NCI-H146 treated with DMSO at 0.1 percent for 48 hours (cell line): ENCODE results near the gene DNMBP.
"Not testable (repeated sequence)": the region's sequence is repeated elsewhere in the genome, so short reads cannot be mapped to it uniquely, and the experiment has no call there.

Experiments used
- DNase-seq: peaks from one replicate; lab custom pipeline; 2025; ENCODE audit not compliant: unreplicated experiment; lab: John Stamatoyannopoulos, UW

The DNMBP gene

DNA sequence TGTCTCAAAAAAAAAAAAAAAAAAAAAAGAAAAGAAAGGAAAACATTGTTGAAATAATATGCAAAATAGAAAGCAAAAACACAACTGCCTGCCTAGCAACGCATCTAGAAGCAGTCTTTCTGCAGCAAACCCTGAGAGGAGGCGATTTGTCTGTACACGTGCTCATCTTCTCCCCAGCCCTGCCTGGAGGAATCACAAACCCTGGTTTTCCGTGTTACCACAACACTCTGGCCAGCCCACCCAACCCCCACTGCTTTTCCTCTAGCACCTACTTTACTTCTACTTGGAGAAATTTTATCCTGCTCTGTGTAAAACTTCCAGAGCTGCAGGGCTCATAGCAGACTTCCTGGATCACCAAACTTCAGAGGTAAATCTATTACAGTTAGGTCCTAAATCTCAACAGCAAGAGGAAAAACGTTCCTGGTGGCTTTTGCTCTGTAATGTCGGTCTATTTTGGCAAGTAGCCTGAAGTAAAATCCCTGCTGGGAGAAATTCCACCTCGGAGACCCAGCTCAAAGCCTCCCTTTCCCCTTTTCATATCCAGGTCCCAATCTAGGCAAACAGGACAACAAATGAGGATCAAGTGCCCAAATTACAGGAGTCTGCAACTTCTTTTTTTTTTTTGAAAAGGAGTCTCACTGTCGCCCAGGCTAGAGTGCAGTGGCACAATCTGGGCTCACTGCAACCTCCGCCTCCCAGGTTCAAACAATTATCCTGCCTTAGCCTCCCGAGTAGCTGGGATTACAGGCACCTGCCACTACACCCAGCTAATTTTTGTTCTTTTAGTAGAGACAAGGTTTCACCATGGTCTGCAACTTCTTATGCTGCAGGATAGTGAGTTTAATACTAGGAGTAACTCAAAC, 91.6 kb downstream of the DNMBP start:
- DNase-seq, result no peak

DNA sequence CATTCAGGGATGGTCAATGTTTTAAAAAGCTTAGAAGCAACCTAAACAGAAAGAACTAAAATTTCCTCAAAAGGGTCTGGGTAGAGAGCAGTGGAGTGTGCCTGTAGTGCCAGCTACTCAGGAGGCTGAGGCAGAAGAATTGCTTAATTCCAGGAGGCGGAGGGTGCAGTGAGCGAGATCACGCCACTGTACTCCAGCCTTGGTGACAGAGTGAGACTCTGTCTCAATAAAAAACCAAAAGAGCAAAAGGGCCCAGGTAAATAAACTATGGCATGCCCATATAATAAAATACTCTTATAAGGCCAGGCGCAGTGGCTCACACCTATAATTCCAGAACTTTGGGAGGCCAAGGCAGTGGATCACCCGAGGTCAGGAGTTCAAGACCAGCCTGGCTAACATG, 93.0 kb downstream of the DNMBP start:
- DNase-seq, result no peak

DNA sequence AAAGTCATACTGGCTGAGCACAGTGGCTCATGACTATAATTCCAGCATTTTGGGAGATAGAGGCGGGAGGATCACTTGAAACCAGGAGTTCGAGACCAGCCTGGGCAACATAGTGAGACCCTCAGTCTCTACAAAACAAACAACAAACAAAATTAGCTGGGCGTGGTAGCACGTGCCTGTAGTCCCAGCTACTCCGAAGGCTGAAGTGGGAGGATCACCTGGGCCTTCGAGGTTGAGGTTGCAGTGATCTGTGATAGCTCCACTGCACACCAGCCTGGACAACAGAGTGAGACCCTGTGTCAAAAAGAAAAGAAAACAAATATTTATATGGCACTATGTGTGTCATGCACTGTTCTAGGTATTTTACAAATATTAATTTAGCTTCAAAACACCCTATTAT, 94.3 kb downstream of the DNMBP start:
- no peak for DNase-seq

DNA sequence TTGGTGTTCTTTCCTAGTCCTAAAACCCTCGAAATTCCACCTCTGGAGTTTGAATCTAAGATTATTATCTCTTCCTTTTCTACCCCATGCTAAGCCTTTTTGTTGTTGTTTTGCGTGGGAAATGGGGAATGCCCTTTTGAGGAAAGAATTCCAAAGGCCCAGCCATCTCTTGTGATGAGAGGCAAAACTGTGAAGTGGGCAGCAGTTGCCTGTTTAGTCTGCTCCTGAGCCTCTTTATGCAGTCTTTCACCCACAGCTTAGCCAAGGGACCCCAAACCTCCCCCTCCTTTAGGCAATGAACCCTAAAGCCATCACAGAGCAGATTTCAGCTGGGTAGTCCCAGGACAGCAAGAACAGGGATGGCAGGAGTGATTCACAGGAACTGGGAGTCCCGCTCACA, 95.5 kb downstream of the DNMBP start:
- no peak for DNase-seq

- DNase-seq, result no peak
Observed at GRCh38 chr10:99913831-99914235, 95.9 kb downstream of the DNMBP start.

GRCh38 chr10:99912041-99912440, 97.7 kb downstream of the DNMBP start:
- no peak for DNase-seq

- DNase-seq, result no peak
Observed at GRCh38 chr10:99908512-99908911, 101.2 kb downstream of the DNMBP start.

DNA sequence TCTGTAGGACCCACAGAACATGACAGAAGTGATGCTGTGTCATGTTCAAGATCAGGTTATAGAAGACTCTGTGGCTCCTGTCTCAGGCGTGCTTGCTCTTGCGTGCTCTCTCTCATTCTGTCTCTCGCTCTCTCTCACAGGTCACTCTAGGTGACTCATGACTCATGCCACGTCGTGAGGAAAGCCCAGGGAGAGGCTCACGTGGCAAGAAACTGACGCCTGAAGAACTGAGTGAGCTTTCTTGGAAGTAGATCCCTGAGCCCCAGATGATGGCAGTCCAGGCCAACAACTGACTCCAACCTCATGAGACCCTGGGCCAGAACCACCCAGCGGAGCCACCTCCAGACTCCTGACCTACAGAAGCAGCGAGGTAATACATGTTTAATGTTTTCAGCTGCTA, 103.3 kb downstream of the DNMBP start:
- DNase-seq, result no peak

GRCh38 chr10:99905971-99906370, 103.8 kb downstream of the DNMBP start:
- DNase-seq, result no peak

DNA sequence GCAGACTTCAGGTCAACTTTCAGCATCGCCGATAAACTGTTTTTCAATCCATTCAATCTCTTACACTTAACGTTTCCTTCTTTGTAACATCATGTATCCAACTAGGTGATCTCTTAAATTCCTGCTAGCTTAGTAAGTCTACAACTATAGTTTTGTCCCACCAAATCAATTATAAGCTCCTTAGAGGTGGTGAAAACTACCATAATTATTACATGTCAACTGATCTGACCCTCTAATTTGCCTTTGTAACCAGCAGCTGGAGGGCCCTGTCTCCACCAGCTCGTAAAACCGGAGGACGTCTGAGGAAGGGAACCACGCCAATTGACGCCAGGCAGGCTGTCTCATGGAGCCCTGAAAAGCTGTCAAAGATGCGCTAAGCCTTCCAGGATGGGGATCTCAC, 113.9 kb downstream of the DNMBP start:
- no peak for DNase-seq

GRCh38 chr10:99895066-99895465, 114.7 kb downstream of the DNMBP start:
- DNase-seq, result not testable (repeated sequence)

GRCh38 chr10:99894613-99895012, 115.1 kb downstream of the DNMBP start:
- DNase-seq, result no peak

DNA sequence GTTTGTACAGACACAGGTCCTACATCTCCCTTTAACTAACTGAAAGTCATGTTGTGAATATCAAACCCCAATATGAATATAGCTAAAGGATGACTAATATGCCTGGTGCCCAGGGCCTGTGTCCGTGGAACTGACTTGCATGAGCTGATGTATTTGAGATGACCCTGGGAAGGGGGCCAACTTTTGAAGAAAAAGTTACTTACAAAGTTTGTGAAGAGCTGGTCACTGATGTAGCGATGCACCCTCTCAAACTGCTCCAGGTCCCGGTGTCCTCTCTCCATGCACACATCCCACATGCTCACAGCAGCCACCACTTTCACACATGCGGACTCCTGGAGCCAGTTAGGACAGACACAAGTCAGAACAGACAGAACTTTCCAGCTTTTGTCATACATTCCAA, 121.1 kb downstream of the DNMBP start:
- no peak for DNase-seq

GRCh38 chr10:99883523-99883922, 126.2 kb downstream of the DNMBP start:
- DNase-seq, result no peak

DNA sequence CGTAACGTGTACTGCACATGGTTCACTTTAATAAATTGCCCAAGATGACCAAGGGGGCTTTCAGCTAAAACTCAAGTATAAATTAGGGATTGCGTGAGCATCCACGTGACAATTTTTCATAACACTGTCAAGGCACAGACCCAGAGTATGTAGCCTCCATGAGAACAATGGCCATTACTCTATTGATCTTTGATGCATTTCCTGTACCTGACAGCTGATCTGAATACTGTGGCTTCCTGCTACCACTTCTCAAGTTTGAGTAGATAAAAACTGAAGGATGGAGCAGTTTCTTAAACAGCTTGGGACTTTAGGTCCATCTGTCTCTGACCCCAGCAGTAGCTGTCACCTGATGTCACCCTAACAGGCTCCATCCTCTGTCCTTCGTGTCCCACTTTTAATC, 128.4 kb downstream of the DNMBP start:
- DNase-seq, result no peak

DNA sequence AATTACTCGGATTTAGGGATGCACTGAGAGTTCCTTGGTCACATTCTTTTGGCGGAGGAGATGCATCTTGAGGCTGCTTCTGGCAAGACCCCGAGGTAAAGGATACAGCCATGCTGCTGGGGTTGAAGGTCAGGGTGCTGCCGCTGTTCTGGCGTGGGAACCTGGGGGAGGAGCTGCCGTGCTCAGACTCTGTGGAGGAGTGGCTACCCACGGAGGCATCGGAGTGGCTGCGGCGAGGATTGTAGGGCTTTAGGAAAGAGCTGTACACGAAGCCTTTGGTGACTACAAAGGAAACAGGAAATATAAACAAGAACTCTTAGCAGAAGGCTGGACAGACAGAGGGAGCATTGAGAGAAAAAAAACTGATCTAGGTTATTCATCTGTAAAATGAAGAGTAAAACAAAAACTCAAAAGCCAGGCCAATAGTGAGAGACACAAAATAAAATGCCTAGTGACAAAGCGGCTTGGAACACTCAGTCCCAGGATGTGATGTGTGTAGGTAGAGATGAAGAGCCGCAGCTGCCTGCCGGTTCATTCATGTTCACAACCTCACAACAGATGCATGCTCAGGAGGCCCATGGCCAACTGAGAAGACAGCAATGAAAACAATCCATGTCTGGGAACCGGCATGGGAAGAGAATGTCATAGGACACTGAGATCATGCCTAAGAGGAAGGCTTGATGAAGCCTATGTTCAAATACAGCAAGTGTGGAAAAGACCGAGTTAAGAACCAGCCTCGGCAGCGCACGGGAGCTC, 129.5 kb downstream of the DNMBP start:
- no peak for DNase-seq

DNA sequence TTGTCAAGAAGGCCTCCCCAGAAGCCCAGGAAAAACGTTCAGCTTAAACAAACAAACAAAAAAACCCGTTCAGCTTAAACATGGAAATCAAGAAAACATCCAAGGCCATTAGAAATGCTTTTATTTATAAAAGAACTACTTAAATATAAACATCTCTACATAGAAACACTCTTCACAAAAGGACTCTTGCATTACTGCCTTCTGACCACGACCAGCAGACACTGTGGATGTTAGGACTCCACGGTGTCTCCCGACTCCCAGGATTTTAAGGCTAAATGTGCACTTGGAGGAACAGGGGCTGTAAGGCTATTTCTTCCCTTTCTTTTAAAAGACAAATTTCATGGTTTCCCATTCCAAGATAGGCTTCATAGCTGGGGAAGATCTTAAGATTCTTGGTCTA, 134.3 kb downstream of the DNMBP start:
- DNase-seq, result no peak

- no peak for DNase-seq
Observed at GRCh38 chr10:99874341-99875085, 135.2 kb downstream of the DNMBP start.

DNA sequence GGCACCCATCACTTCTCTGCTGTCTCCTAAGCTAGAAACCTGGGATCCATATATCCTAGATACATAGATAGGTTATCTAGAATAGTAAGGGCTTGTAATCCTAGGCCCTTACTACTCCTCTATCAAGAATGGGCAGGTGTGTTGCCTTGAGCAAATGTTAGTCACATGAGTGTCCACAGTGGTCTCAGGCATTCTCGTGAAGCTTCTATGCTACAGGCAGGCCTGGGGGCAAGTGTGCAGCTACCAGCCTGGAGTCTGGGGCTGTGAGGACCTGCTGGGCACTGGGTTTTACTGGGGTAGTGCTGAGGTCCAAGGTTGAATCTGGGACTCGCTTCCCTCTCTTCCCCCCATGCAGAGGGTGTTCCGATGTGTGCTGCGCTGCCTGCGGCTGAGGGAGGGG, 135.9 kb downstream of the DNMBP start:
- no peak for DNase-seq

- no peak for DNase-seq
Observed at GRCh38 chr10:99872367-99873162, 137.2 kb downstream of the DNMBP start.
